GM23248 (cell line): ENCODE measurements around the gene SCAF11.

Source experiments
- EZH2 ChIP-seq: fragments of 200-600 bp; sonication (generic); IDR thresholded peaks from 2 replicates; pipeline ENCODE4 v1.6.1; 2018; ENCODE audit warnings: antibody characterized with exemption, mild to moderate bottlenecking; ENCODE audit not compliant: insufficient read depth, poor library complexity, severe bottlenecking
- EZH2phosphoT487 ChIP-seq: fragments of 200-600 bp; sonication (generic); IDR thresholded peaks from 2 replicates; pipeline ENCODE4 v1.6.1; 2018; ENCODE audit warnings: antibody characterized with exemption, moderate library complexity, mild to moderate bottlenecking, low read depth; ENCODE audit not compliant: insufficient read depth

DNA sequence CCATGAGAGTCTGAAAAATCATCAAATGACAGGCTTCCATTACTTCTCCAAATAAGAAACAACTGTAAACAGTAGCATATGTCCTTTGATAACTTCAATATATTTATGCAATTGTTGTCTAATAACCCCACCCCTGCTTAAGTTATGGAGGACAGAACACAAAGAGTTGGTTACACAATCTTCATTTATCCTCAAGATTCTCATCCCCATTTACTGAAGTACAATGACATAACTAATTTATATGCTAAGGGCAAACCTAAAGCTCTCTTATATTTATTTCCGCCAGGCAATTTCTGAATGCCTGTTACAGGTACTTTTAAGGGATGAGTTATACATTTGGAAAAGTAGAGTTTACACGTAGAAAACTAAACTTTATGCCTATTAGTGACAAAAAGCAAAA lies 12.3 kb downstream of the SCAF11 start:
- no peak for TF ChIP-seq EZH2
- no peak for TF ChIP-seq EZH2phosphoT487
